ENCODE measurements around the gene SSR3.
A peak's percentile ranks its signal among the peaks of the same experiment; 100 is the strongest.

The SSR3 gene

DNA sequence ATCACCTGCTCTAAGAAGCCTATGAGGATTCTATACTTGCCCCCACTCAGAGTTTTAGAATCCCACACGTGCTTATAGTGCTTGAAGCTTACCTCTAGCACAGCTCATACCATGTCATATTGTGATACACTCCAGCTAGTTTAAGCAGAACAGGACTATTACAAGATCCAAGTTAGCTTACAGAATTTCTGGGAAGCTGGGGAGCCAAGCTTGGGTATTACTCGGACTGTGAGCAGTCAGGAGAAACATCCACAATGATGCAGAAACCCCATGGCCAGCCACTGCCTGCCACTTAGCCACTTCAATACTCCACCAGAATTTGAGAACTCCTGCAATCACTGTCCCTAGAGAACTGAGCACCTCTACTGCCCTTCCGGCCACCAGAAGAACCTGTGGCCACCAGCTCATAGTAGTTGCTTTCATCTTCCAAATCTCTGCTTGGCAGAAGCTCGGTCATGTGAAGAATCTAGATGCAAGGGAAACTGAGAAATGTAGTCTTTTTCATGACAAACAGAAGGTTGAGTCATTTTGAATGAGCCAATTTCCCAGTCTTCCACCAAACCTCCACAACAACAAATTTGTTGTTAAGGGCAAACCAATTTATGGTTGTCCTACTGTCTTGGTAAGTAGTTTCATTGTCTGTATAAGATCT lies 27.7 kb upstream of the SSR3 start:
- TF ChIP-seq, protein P1, sequence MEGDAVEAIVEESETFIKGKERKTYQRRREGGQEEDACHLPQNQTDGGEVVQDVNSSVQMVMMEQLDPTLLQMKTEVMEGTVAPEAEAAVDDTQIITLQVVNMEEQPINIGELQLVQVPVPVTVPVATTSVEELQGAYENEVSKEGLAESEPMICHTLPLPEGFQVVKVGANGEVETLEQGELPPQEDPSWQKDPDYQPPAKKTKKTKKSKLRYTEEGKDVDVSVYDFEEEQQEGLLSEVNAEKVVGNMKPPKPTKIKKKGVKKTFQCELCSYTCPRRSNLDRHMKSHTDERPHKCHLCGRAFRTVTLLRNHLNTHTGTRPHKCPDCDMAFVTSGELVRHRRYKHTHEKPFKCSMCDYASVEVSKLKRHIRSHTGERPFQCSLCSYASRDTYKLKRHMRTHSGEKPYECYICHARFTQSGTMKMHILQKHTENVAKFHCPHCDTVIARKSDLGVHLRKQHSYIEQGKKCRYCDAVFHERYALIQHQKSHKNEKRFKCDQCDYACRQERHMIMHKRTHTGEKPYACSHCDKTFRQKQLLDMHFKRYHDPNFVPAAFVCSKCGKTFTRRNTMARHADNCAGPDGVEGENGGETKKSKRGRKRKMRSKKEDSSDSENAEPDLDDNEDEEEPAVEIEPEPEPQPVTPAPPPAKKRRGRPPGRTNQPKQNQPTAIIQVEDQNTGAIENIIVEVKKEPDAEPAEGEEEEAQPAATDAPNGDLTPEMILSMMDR (IDR thresholded peaks at IDR 0.05; ENCODE audit: poor library complexity, severe bottlenecking): no peak
- H3K4me3 ChIP-seq (ENCODE audit: severe bottlenecking): no peak overlapping the region
- ATAC-seq (ENCODE audit: low read depth) (no peak), DNase-seq (ENCODE audit: low spot score) (no peak)
- H3K4me1 ChIP-seq (ENCODE audit: insufficient read depth, poor library complexity, severe bottlenecking): peaks cover 8% of the 10 kb centered on the region
- no peaks in the 10 kb centered on the region for H3K36me3 ChIP-seq (ENCODE audit: low read depth)
- H3K27ac ChIP-seq (ENCODE audit: poor library complexity, severe bottlenecking): no peak overlapping the region
- H3K9me3 ChIP-seq (ENCODE audit: severe bottlenecking): no peaks in the 10 kb centered on the region
- H3K27me3 ChIP-seq (ENCODE audit: insufficient read depth, poor library complexity, severe bottlenecking): no peaks in the 10 kb centered on the region

DNA sequence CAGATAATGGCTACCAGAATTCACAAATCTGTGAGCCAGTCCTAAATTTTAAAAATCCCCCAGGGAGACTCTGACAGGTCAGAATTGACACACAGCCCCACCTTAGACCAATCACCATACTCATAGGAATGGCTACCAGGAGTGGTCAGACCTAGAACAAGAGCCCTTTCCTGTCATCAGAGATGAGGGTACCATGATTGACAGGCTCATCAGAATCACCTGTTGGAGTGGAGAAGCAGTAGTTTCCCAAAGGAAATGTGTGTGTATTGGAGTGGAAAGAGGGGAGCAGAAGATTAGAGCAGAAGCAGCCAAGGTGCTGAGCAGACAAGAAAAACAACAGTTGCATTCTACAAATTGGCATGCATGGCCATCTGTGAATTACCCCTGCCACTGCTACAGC lies 27.0 kb upstream of the SSR3 start:
- DNase-seq (ENCODE audit: low spot score): no peak
- TF ChIP-seq, protein P1 (IDR thresholded peaks at IDR 0.05; ENCODE audit: poor library complexity, severe bottlenecking): no peak
- Histone ChIP-seq H3K4me1 (ENCODE audit: insufficient read depth, poor library complexity, severe bottlenecking) (peaks cover 8% of the 10 kb centered on the region), H3K27me3 (ENCODE audit: insufficient read depth, poor library complexity, severe bottlenecking) (no peaks in the 10 kb centered on the region), H3K9me3 (ENCODE audit: severe bottlenecking) (no peaks in the 10 kb centered on the region), H3K4me3 (ENCODE audit: severe bottlenecking) (no peak overlapping the region), H3K36me3 (ENCODE audit: low read depth) (no peaks in the 10 kb centered on the region), H3K27ac (ENCODE audit: poor library complexity, severe bottlenecking) (no peak overlapping the region)
- no peak for ATAC-seq (ENCODE audit: low read depth)

DNA sequence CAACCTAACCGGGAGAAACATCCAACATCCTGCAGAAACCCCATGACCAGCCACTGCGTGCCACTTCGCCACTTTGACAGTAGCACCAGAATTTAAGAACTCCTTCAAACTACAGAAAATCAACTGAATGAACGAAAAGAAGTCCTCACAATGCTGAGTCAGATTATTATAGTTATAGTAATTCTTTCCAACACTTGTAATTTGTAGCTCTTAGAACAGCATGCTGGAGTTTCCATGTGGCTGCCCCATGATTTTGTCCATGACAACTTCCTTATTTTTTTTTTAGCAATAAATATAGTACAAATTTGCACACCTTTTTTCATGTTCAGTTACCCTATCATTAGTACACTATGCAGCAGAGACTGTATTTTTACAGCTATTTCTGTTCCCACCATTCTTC lies 26.1 kb upstream of the SSR3 start:
- Histone ChIP-seq H3K9me3 (ENCODE audit: severe bottlenecking) (no peaks in the 10 kb centered on the region), H3K4me3 (ENCODE audit: severe bottlenecking) (no peak overlapping the region), H3K27ac (ENCODE audit: poor library complexity, severe bottlenecking) (no peak overlapping the region), H3K27me3 (ENCODE audit: insufficient read depth, poor library complexity, severe bottlenecking) (no peaks in the 10 kb centered on the region), H3K4me1 (ENCODE audit: insufficient read depth, poor library complexity, severe bottlenecking) (peaks cover 8% of the 10 kb centered on the region), H3K36me3 (ENCODE audit: low read depth) (no peaks in the 10 kb centered on the region)
- TF ChIP-seq, protein P1 (IDR thresholded peaks at IDR 0.05; ENCODE audit: poor library complexity, severe bottlenecking): no peak
- ATAC-seq (ENCODE audit: low read depth) (no peak), DNase-seq (ENCODE audit: low spot score) (no peak)

- Histone ChIP-seq H3K4me1 (ENCODE audit: insufficient read depth, poor library complexity, severe bottlenecking) (peaks cover 8% of the 10 kb centered on the region), H3K4me3 (ENCODE audit: severe bottlenecking) (no peak overlapping the region), H3K36me3 (ENCODE audit: low read depth) (no peaks in the 10 kb centered on the region), H3K27me3 (ENCODE audit: insufficient read depth, poor library complexity, severe bottlenecking) (no peaks in the 10 kb centered on the region), H3K9me3 (ENCODE audit: severe bottlenecking) (no peaks in the 10 kb centered on the region), H3K27ac (ENCODE audit: poor library complexity, severe bottlenecking) (no peak overlapping the region)
- peak; percentile 55; the same call in 2 of the 3 replicates for ATAC-seq (ENCODE audit: low read depth)
- TF ChIP-seq, protein P1 (IDR thresholded peaks at IDR 0.05; ENCODE audit: poor library complexity, severe bottlenecking): no peak
- no peak for DNase-seq (ENCODE audit: low spot score)
Observed at GRCh38 chr3:156579427-156579851, 24.5 kb upstream of the SSR3 start.

DNA sequence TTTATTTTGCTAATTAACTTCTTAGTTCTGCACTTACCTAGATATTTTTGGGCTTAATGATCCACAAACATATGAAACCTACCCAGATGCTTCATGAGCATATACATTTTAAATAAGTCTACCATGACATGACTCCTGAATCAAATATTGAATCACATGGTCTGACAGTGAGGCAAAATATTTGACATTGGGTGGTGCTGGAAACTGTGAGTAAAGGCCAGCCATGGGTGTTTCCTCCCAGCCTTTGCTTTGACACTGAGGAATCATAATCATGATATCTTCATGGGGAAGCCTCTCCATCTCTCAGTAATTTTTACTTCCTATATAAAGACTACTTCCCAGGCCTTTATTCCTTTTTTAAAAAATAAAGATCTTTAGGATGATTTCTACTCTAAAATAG lies 22.8 kb upstream of the SSR3 start:
- Histone ChIP-seq H3K4me1 (ENCODE audit: insufficient read depth, poor library complexity, severe bottlenecking) (peaks cover 8% of the 10 kb centered on the region), H3K27ac (ENCODE audit: poor library complexity, severe bottlenecking) (no peak overlapping the region), H3K36me3 (ENCODE audit: low read depth) (no peaks in the 10 kb centered on the region), H3K27me3 (ENCODE audit: insufficient read depth, poor library complexity, severe bottlenecking) (no peaks in the 10 kb centered on the region), H3K4me3 (ENCODE audit: severe bottlenecking) (no peak overlapping the region), H3K9me3 (ENCODE audit: severe bottlenecking) (no peaks in the 10 kb centered on the region)
- DNase-seq (ENCODE audit: low spot score) (no peak), ATAC-seq (ENCODE audit: low read depth) (peak; percentile 67; the same call in 1 of the 3 replicates)
- TF ChIP-seq, protein P1 (IDR thresholded peaks at IDR 0.05; ENCODE audit: poor library complexity, severe bottlenecking): no peak

All from RWPE2 (cell line).